Fibroblast of the aortic adventitia (primary cell): ENCODE results near the gene C1orf105. TPM values are rescaled to one million over a fixed set of nuclear protein-coding genes. Genes with fewer than 3 reads are reported as not detected.

Experiments
- DNase-seq: peaks from one replicate; pipeline ENCODE4 v3.0.0-alpha.2; 2010; ENCODE audit warnings: low read depth
- H3K4me3 ChIP-seq: 2 replicates; pipeline ENCODE4 v1.5.1; 2011; ENCODE audit warnings: low read depth, mild to moderate bottlenecking, control low read depth, low read length, moderate library complexity
- total RNA-seq: library from RNA; depleted of rRNA; stranded (reverse); fragments of >200 nt; gene quantifications from 2 replicates; pipeline ENCODE4 v1.2.3, GENCODE V29; 2012; ENCODE audit warnings: low replicate concordance
- TF ChIP-seq, protein P1 (sequence below): IDR thresholded peaks from 2 replicates; pipeline ENCODE4 v1.5.1; 2011; ENCODE audit warnings: mild to moderate bottlenecking, low read length, control low read depth, inconsistent platforms; ENCODE audit not compliant: insufficient read depth

C1orf105 gene
- total RNA-seq, 1 donor = not detected

DNA sequence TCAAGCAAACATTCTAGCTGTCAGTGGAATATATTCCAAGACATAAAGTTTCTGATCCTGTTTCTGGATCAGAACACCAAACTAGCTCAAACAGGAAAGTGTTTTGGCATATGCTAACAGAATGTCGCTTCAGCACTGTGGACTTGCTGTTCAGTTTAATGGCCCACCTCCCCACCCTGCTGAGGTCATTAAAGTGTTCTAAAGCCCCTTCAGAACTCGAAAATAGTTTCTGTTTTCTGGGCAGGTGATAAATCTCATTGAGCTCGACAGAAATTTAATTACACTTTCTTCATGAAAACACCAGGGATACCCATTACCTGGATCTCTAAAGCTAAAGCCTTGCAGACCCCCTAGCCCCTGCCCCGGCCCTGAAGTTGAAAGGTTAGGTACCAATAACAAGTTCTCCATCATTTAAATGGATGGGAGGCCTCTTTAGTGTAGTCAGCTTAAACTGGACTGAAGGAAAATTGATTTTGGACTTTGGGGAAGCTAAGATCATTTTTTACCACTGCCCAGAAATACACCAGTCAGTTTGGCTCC is 3.9 kb upstream of the C1orf105 start:
- TF ChIP-seq, protein P1, sequence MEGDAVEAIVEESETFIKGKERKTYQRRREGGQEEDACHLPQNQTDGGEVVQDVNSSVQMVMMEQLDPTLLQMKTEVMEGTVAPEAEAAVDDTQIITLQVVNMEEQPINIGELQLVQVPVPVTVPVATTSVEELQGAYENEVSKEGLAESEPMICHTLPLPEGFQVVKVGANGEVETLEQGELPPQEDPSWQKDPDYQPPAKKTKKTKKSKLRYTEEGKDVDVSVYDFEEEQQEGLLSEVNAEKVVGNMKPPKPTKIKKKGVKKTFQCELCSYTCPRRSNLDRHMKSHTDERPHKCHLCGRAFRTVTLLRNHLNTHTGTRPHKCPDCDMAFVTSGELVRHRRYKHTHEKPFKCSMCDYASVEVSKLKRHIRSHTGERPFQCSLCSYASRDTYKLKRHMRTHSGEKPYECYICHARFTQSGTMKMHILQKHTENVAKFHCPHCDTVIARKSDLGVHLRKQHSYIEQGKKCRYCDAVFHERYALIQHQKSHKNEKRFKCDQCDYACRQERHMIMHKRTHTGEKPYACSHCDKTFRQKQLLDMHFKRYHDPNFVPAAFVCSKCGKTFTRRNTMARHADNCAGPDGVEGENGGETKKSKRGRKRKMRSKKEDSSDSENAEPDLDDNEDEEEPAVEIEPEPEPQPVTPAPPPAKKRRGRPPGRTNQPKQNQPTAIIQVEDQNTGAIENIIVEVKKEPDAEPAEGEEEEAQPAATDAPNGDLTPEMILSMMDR = no peak
- H3K4me3 ChIP-seq = no peak overlapping the region
- no peak for DNase-seq

DNA sequence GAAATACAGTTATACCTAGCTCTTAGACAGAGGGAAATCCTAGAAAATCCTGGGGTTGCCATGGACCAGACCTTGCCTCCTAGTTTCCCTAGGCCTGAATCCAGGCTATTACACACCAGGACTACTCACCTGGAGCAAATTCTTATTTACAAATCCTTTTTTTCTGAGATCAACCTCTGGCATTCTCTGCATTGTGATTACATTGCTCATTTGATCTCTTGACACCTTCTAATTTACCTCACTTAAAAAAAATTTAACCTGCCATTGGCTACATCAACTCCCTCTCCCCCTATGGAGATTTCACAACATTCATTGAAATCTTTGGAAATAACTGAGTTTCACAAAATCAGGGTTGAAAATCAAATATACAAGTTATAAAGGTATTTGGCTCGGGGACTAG is 2.9 kb upstream of the C1orf105 start:
- TF ChIP-seq, protein P1 = no peak
- DNase-seq = no peak
- H3K4me3 ChIP-seq = no peak overlapping the region

DNA sequence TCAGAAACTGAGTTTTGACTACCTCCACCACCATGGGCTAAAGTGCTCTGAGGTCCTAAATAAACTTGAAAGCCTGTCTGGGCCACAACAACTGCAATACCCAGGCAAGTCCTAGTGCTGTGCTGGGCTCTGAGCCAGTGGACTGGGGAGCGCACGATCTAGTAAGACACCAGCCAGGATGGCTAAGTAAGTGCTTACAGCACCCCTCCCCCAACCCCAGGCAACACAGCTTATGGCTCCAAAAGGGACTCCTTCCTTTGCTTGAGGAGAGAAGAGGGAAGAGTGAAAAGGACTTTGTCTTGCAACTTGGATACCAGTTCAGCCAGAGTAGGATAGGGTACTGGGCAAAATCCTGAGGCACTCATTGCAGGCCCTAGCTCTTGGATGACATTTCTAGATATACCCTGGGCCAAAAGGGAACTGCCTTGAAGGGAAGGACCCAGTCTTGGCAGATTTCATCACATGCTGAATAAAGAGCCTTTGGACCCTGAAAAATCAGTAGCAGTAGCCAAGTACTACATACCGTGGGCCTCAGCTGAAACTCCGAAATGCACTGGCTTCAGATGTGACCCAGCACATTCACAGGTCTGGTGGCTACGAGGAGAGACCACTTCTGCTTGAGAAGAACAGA is 1.6 kb downstream of the C1orf105 start:
- peak; percentile 32 for DNase-seq
- no peak overlapping the region for H3K4me3 ChIP-seq
- TF ChIP-seq, protein P1 = no peak

DNA sequence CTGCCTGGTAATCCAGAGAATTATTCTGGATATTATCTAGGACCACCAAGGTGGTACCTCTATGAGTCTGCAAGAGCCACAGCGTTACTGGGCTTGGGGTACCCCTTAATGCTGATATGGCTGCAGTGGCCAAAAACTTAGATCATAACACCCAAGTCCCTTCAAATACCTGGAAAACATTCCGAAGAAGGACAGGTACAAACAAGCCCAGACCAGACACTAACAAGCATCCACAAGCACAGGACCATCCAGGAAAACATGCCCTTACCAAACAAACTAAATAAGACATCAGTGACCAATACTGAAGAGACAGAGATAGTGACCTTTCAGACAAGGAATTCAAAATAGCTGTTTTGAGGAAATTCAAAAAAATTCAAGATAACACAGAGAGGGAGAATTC is 2.9 kb downstream of the C1orf105 start:
- TF ChIP-seq, protein P1 = no peak
- H3K4me3 ChIP-seq = no peak overlapping the region
- no peak for DNase-seq

DNA sequence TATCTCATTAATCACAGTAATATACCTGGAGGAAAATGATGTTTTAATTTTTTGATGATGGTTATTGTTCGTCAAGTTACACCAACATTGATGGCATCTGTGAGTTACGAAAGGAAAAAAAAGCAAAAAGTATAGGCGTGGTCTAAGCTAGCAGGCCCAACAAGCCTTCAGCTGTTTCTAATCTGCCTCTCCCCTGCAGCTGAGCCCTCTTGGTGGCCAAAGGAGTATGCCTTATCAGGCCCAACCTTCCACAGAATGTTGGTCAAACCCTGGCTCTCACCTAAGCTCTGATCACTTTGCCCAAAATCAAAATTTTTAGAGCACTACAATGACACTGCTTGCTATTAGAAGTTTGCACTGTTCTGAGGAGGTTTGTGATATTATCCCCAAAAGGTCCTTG is 4.9 kb downstream of the C1orf105 start:
- TF ChIP-seq, protein P1 = no peak
- no peak for DNase-seq
- no peak overlapping the region for H3K4me3 ChIP-seq

DNA sequence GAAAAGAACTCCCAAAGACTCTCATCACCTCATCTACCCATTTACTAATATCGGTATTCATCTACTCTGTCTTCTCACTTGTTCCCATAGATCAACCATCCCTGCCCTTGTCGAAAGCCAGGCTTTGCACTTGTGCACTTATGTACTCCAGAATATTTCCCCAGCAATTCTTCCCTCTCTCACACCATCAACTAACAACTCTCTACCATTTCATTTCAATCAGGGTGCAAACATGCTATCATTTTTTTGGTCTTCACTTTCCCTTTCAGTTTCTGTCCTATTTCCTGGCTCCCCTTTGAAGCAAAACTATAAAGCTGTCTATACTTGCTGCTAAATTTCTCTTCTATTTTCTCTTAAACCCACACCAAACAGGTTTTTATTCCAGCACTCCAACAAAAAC is 6.7 kb downstream of the C1orf105 start:
- TF ChIP-seq, protein P1 = no peak
- H3K4me3 ChIP-seq = no peak overlapping the region
- no peak for DNase-seq
